H1 (cell line): Measurements from ENCODE around the gene CCNL2. TPM values are rescaled to one million over a fixed set of nuclear protein-coding genes. Genes with fewer than 3 reads are reported as not detected.

Source experiments
- ATF3 ChIP-seq: IDR thresholded peaks from 2 replicates; pipeline ENCODE4 v1.6.1; 2011; ENCODE audit warnings: low read depth, mild to moderate bottlenecking, low read length; ENCODE audit not compliant: insufficient read depth
- CEBPB ChIP-seq: IDR thresholded peaks from 2 replicates; pipeline ENCODE4 v1.6.1; 2012; ENCODE audit warnings: low read depth, low read length
- E2F6 ChIP-seq: IDR thresholded peaks from 2 replicates; pipeline ENCODE4 v1.6.1; 2012; ENCODE audit warnings: inconsistent platforms
- NANOG ChIP-seq: IDR thresholded peaks from 2 replicates; pipeline ENCODE4 v1.6.1; 2011; ENCODE audit warnings: low read length, low read depth, mild to moderate bottlenecking, inconsistent platforms; ENCODE audit not compliant: insufficient read depth, poor library complexity, severe bottlenecking
- RAD21 ChIP-seq, 2 experiments: IDR thresholded peaks in 1 of 2; conservative IDR thresholded peaks in 1 of 2; 2 replicates each; pipeline ENCODE4 v1.6.1; 2011; ENCODE audit warnings: low read depth in 2 of 2, low read length in 2 of 2, improper control_type of control experiment in 1 of 2, inconsistent platforms in 1 of 2, mild to moderate bottlenecking in 1 of 2, moderate library complexity in 1 of 2
- RFX5 ChIP-seq: IDR thresholded peaks from 2 replicates; pipeline ENCODE4 v1.6.1; 2011; ENCODE audit warnings: low read depth, low read length, improper control_type of control experiment, borderline replicate concordance
- SAP30 ChIP-seq: fragments of 300-600 bp; sonication (generic); IDR thresholded peaks from 2 replicates; pipeline ENCODE4 v1.7.1; 2012; ENCODE audit warnings: low read length, moderate library complexity, mild to moderate bottlenecking, inconsistent platforms; ENCODE audit not compliant: insufficient read depth, insufficient replicate concordance
- SP1 ChIP-seq: IDR thresholded peaks from 2 replicates; pipeline ENCODE4 v1.6.1; 2011; ENCODE audit warnings: low read depth, low read length
- polyA plus RNA-seq, 7 experiments: library from polyadenylated mRNA; depleted of rRNA in 3 of 7; stranded (reverse) in 5 of 7; unstranded in 2 of 7; fragments of >200 nt in 5 of 7; fragments of 200-250 nt in 2 of 7; gene quantifications; 1 replicate in 5 of 7; 2 replicates in 1 of 7; 4 replicates in 1 of 7; pipeline versions ENCODE4 v1.2.1 to v1.2.3, GENCODE V29; 2011 to 2013; ENCODE audit warnings: missing spikeins in 2 of 7, mixed read lengths in 2 of 7
- total RNA-seq: library from RNA; stranded (reverse); fragmentation: NEBNext Ultra II Directional; extraction: Animal tissue kit (Norgen Biotek cat#: 25700); gene quantifications from 2 replicates; pipeline ENCODE4 v1.2.1, GENCODE V29; 2021

Gene CCNL2
- total and polyA plus RNA-seq, 2 of the 8 experiments (the other 6 are each of a cell fraction or from before 2014, with no cell fraction given), result 79.8 to 120 TPM

- no peak for TF ChIP-seq E2F6
- TF ChIP-seq SP1, result no peak
- TF ChIP-seq CEBPB, result no peak
- TF ChIP-seq RFX5, result no peak
- TF ChIP-seq ATF3, result no peak
- TF ChIP-seq RAD21 (IDR thresholded peaks at IDR 0.05 in 1 of 2, conservative IDR thresholded peaks at IDR 0.05 in 1 of 2; ENCODE audit: low read depth in 2 of 2, low read length in 2 of 2), result no peak
- no peak for TF ChIP-seq NANOG
- no peak for TF ChIP-seq SAP30
- TF ChIP-seq, all 59 proteins: peak for 0
Observed at GRCh38 chr1:1376551-1377226, 22.4 kb downstream of the CCNL2 start (continued).
